Stimulated activated CD8-positive, alpha-beta memory T cell treated with anti-CD3 and anti-CD28 coated beads, Interleukin-2, amount 100 ng/mL, for 48 hours (primary cell): ENCODE data around the gene ZNF445.
A peak's percentile ranks its signal among the peaks of the same experiment; 100 is the strongest.
"Not testable (repeated sequence)": the region's sequence is repeated elsewhere in the genome, so short reads cannot be mapped to it uniquely, and the experiment has no call there.

Experiments
- DNase-seq, 2 donors: peaks; one replicate each; pipeline ENCODE4 v3.0.0-alpha.2; 2020; ENCODE audit warnings: low read depth in 2 of 2

ZNF445 gene

DNA sequence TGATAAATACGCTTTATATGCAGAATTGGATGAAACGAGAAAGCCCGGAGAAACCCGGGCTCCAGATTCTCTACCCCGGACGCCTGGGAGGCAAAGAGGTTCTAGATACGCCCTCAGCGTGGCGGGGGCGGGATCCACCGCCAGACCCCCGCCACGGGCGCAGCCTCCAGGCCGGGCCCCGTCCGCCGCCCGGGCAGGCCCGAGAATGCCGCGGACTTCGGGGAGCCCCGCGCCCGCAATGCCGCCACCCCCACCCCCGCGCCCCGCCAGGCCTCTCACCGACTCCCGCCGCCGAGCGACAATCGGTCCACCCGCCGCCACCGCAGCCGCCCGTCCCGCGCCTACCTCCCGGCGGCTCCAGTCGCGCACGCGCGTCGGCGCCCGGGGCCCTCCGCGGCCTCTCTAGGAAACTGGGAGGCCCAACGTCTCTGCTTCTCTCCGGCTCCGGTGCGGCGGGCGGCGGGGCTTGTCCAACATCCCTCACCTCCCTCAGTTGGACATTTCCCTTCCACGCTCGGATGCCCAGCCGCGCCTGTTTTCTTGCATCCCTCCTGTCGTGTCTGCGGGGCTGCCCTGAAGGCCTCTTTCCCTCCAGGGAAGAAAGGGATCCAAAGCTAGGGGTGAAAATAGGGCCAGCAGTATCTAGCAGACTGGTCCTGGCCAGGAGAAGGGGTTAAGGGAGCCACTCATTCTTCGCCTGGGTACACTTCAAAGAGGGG lies at the start of gene ZNF445:
ZNF445 (minus strand) TSS at position 359 of the 719 bp plus-strand sequence. CDS start 22,121 bp downstream, outside the sequence.
- DNase-seq = peak; percentile 64 to 70

DNA sequence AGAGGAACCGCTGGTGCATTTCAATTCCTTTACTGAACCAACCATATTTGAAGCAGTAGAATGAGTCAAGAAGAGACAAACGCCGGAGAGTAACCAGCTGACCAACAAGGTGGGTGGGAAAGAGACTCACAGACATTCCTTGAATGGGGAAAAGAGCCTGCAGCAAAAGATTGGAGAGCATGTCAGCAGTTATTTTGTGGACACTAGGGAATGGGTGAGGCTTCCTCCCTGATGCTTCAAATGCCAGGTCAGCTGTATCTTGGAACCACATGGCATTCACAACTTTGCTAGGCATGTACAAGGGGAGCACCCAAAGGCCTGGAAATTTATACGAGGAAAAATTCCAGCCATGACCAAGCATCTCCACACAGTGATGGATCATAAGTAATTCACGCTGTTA lies 47.6 kb upstream of the ZNF445 start:
- no peak for DNase-seq

DNA sequence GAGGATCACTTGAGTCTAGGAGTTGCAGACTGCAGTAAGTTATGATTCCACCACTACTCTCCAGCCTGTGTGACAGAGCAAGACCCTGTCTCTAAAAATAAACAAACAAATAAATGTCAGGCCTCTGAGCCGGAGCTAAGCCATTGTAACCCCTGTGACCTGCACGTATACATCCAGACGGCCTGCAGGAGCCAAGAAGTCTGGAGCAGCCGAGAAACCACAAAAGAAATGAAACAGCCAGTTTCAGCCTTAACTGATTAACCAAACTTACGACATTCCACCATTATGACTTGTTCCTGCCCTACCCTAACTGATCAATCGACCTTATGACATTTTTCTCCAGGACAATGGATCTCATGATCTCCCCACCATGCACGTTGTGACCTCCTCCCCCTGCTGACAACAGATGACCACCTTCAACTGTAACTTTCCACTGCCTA lies 45.0 kb upstream of the ZNF445 start:
- DNase-seq = no peak

GRCh38 chr3:44521721-44522120 lies 44.3 kb upstream of the ZNF445 start:
- DNase-seq = no peak

DNA sequence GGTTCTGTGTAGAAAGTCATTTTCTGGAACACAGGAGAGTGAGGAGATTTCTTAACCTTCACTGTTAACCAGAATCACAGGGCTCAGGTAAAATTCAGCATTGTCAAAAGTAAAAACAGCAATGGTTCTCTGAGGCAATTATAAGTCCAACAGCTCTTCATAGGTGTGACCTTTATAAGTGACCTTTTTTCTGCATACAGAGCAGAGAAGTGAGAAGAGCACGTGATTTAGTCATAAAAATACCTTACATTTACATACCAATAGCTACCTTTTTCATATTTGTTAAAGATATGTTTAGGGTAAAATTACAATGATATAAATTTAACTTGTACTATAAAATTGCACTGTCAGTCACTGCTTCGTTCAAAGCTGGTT lies 41.3 kb upstream of the ZNF445 start:
- no peak for DNase-seq

GRCh38 chr3:44516230-44516629 lies 38.8 kb upstream of the ZNF445 start:
- DNase-seq = no peak

GRCh38 chr3:44513513-44513912 lies 36.0 kb upstream of the ZNF445 start:
- DNase-seq = no peak

DNA sequence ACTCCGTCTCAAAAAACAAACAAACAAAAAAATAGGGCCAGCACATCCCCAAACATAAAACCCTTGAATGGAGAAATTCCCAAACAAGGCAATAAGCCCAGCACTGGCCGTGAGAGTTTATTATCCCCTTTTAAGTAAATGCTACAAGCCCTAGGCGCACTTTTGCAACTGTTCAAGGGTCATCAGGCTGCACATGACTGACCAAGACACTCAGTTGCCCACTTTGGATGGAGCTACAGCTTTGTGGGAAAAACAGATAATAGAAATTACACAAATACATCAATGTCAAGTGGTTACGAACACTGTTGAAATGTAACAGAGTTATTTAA lies 33.7 kb upstream of the ZNF445 start:
- no peak for DNase-seq

- no peak for DNase-seq
These were observed 32.5 kb upstream of the ZNF445 start for GRCh38 chr3:44510000-44510368.

GRCh38 chr3:44509393-44509921 lies 32.0 kb upstream of the ZNF445 start:
- no peak for DNase-seq

DNA sequence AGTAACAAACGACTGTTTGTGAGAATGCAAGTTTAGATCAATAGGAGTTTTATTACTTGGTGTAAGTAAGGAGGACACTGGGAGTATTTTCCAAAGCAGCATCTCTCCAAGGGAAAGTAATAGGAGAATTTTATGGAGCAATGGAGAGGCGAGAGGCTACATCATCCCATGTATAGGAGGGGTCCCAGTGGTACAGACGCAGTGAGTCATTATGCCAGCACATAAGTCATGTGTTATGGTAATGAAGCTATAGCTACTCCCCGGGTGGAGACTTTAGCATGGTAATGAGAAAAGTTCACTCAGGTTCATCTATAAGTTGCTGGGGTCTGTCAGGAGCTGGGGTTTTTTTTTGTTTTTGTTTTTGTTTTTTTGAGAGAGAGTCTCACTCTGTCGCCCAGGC lies 29.5 kb upstream of the ZNF445 start:
- DNase-seq = no peak

DNA sequence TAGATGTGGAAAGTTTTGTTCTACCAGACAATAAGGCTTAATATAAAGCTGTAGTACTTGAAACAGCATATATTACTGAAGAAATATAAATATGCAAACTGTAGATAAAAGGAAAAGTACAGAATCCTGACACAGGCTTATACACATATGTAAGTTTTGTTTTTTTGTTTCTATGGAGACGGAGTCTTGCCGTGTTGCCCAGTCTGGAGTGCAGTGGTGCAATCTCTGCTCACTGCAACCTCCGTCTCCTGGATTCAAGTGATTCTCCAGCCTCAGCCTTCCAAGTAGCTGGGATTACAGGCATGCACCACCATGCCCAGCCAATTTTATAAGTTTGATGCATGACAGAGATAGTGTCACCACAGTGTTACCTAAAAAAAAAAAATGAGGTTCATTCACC lies 29.1 kb upstream of the ZNF445 start:
- no peak for DNase-seq

DNA sequence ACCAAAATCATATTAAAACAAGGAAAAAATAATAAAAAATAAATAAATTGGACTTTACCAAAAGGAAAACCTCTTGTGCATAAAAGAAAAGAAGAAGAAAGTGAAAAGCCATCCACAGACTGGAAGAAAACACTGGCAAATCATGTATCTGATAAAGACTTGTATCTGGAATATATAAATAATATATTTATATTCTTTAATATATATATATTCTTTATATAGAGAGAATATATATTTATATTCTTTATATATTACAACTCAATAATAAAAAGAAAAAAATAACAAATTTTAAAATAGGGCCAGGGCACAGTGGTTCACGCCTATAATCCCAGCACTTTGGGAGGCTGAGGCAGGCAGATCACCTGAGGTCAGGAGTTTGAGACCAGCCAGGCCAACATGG lies 27.1 kb upstream of the ZNF445 start:
- DNase-seq = no peak

- not testable (repeated sequence) for DNase-seq
These were observed 25.7 kb upstream of the ZNF445 start for GRCh38 chr3:44503178-44503577.

DNA sequence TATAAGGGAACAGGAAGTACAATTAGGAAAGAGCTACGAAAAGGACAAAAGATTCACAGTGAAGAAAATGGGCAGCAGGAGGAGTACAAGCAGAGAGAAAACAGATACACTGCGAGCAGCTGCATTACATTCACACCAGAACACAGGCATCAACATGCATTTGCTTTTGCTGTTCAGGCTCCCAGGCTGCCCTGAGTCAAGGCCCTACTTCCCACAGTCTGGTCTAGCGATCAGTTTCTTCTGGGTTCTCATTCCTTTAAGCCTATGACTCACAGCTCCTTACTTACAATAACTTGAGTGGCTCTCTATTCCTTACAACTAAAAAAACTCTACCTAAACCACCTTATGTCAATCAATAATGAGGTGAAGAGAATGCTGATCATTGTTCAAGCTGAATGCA lies 24.5 kb upstream of the ZNF445 start:
- DNase-seq = no peak

DNA sequence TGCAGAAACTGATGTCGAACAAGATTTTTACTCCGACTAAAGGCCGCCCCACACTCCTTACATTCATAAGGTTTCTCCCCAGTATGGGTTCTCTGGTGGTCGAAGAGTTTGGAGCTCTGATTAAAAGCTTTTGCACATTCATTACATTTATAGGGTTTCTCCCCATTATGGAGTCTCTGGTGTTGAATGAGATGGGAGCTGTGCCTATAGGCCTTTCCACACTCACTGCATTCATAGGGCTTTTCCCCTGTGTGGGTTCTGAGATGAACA lies 22.4 kb upstream of the ZNF445 start:
- not testable (repeated sequence) for DNase-seq

- DNase-seq = no peak
These were observed 21.9 kb upstream of the ZNF445 start for GRCh38 chr3:44499149-44499898.

GRCh38 chr3:44495636-44496415 lies 18.4 kb upstream of the ZNF445 start:
- no peak for DNase-seq

DNA sequence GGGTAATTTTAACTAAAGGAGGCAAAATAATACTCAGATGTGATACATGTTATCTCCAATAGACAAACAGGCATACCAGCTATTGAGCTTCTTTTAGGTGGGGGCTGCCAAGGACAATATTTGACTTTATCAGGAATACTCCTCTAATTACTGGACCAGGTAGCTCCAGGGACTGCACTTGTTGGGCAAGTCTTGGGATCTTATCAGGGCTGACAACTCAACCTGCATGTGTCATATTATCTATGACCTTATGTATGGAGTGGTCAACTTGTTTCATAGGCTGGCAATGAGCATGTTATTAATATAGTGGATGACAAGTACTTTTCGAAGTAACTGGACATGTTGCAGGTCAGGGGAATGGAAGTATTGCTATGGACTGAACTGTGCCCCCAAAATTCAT lies 15.0 kb upstream of the ZNF445 start:
- no peak for DNase-seq

- no peak for DNase-seq
These were observed 5.3 kb upstream of the ZNF445 start for GRCh38 chr3:44482721-44483120.

GRCh38 chr3:44478606-44479094 lies 1.2 kb upstream of the ZNF445 start:
- DNase-seq = no peak

- DNase-seq = no peak
These were observed 592 bp upstream of the ZNF445 start for GRCh38 chr3:44478055-44478468.

DNA sequence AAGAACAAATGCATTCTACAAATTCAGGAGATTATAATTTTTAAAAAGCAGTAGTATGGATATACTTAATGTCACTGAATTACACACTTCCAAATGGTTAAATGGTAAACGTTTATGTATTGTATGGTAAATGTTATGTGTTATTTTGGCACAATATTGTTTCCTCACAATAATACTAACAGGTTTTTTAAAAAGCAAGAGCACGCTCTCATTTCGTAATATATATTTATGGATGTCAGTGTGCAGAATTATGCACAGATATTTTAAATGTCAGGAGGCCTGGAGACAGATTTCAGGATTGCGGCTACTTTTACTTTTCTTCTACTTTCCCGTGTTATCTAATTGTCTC lies 533 bp downstream of the ZNF445 start:
- no peak for DNase-seq
